ENCODE measurements around the gene R3HDM4.
A peak's percentile ranks its signal among the peaks of the same experiment; 100 is the strongest.
"Not testable (repeated sequence)": the region's sequence is repeated elsewhere in the genome, so short reads cannot be mapped to it uniquely, and the experiment has no call there.

Gene R3HDM4

DNA sequence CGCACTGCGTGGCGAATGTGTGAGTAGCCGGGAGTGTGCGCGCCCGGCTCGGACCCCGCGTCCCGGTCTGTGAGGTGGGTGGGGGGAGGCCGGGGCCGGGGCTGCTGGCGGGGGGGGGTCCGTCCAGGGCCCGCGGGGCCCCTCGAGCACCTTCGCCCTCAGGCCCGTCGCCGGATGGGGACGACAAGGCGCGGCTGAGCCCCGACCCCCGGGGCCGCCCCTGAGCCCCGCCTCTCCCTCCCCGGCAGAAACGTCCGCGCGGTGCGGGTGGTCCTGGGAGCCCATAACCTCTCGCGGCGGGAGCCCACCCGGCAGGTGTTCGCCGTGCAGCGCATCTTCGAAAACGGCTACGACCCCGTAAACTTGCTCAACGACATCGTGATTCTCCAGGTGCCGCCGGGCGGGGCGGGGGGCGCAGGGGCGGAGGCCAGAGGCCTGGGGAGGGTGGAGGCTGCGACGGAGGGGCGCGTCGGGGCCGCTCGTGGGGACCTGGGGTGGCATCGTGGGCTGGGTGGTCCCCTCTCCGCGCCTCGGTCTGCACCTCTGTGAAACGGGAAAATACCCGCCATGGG is 59.9 kb downstream of the R3HDM4 start:
- no peak for DNase-seq

DNA sequence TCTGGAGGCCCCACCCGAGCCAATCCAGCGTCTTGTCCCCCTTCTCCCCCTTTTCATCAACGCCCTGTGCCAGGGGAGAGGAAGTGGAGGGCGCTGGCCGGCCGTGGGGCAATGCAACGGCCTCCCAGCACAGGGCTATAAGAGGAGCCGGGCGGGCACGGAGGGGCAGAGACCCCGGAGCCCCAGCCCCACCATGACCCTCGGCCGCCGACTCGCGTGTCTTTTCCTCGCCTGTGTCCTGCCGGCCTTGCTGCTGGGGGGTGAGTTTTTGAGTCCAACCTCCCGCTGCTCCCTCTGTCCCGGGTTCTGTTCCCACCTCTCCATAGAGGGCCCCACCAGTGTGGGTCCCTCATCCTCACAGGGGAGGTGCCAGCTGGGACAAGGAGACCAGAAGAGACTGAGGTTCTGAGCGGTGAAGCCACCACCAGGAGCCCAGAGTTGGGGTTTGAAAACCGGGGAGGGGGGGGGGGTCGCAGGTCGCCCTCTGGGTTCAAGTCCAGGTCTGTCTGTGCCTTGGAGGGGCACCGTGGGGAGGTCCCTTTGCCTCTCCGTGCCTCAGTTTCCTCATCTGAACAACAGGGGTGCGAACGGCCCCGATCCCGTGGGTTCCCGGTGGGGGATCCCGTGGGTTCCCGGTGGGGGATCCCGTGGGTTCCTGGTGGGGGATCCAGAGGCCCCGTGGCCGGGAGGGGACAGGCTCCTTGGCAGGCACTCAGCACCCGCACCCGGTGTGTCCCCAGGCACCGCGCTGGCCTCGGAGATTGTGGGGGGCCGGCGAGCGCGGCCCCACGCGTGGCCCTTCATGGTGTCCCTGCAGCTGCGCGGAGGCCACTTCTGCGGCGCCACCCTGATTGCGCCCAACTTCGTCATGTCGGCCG is 60.6 kb downstream of the R3HDM4 start, which contains the start of gene ELANE:
Gene ELANE (plus strand): TSS at position 168 of the 878 bp plus-strand sequence. CDS start 26 bp downstream, at position 194.
- no peak for DNase-seq

- DNase-seq, result no peak
These were observed 62.1 kb downstream of the R3HDM4 start for GRCh38 chr19:850979-851335.

- peak; percentile 60 for DNase-seq
These were observed 62.6 kb downstream of the R3HDM4 start for GRCh38 chr19:850221-850978.

DNA sequence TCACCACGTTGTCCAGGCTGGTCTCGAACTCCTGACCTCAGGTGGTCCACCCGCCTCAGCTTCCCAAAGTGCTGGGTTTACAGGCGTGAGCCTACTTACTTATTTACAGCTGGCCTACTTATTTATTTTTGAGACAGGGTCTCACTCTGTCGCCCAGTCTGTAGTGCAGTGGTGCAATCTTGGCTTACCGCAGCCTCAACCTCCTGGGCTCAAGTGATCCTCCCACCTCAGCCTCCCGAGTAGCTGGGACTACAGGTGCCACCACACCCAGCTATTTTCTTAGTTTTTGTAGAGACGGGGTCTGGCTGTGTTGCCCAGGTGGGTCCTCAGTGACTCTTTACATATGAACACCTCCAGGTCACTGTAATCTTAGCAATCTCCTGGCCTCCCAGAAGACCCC is 63.8 kb downstream of the R3HDM4 start:
- not testable (repeated sequence) for DNase-seq

GRCh38 chr19:848386-848921 is 64.6 kb downstream of the R3HDM4 start:
- peak; percentile 83 for DNase-seq

Measured in GF-D8 (cell line).